Gastroesophageal sphincter (tissue), 4 donors: Measurements from ENCODE around the gene IFNGR1. TPM values are rescaled to one million over a fixed set of nuclear protein-coding genes. Genes with fewer than 3 reads are reported as not detected.
"Not testable (repeated sequence)": the region's sequence is repeated elsewhere in the genome, so short reads cannot be mapped to it uniquely, and the experiment has no call there.

Experiments used
- ATAC-seq: fragments of 150-250 bp; one replicate; pipeline ENCODE4 v1.9.1; 2016; ENCODE audit warnings: mild to moderate bottlenecking, moderate library complexity
- H3K27ac ChIP-seq, 4 donors: fragments of 200-600 bp; sonication (generic) in 3 of 4; 1 replicate in 3 of 4; 2 replicates in 1 of 4; pipeline ENCODE4 v1.5.1; 2016 to 2019
- H3K27me3 ChIP-seq: fragments of 200-600 bp; sonication (generic); one replicate; pipeline ENCODE4 v1.5.1; 2019
- H3K36me3 ChIP-seq, 2 donors: fragments of 200-600 bp; sonication (generic); one replicate each; pipeline ENCODE4 v1.5.1; 2019; ENCODE audit warnings: control low read depth in 1 of 2
- H3K4me1 ChIP-seq, 3 donors: fragments of 200-600 bp; sonication (generic); 1 replicate in 2 of 3; 2 replicates in 1 of 3; pipeline ENCODE4 v1.5.1; 2016 to 2019; ENCODE audit warnings: control low read depth in 2 of 3
- H3K4me3 ChIP-seq, 2 donors: fragments of 200-600 bp; sonication (generic); one replicate each; pipeline ENCODE4 v1.5.1; 2019; ENCODE audit warnings: mild to moderate bottlenecking in 1 of 2, moderate library complexity in 1 of 2
- H3K9me3 ChIP-seq, 3 donors: fragments of 200-600 bp; sonication (generic); one replicate each; pipeline ENCODE4 v1.5.1; 2017 to 2019; ENCODE audit warnings: control low read depth in 2 of 3
- CTCF ChIP-seq, 4 experiments: fragments of 200-600 bp in 2 of 4; fragments of 450-650 bp in 2 of 4; sonication (generic) in 1 of 4; IDR thresholded peaks; one replicate each; pipeline ENCODE4 v1.5.1; 2017 to 2019; ENCODE audit warnings: antibody characterized with exemption in 4 of 4, mild to moderate bottlenecking in 2 of 4, moderate library complexity in 2 of 4
- EP300 ChIP-seq: sonication (generic); formaldehyde crosslinking; IDR thresholded peaks from one replicate; pipeline ENCODE4 v1.6.1; 2017; ENCODE audit warnings: antibody characterized with exemption, mild to moderate bottlenecking
- POLR2A ChIP-seq, 2 donors: fragments of 450-650 bp; IDR thresholded peaks; one replicate each; pipeline ENCODE4 v1.6.1; 2017; ENCODE audit warnings: antibody characterized with exemption in 2 of 2, mild to moderate bottlenecking in 2 of 2, moderate library complexity in 1 of 2
- POLR2AphosphoS5 ChIP-seq: sonication (generic); formaldehyde crosslinking; IDR thresholded peaks from one replicate; pipeline ENCODE4 v1.6.1; 2017; ENCODE audit warnings: antibody characterized with exemption
- WGBS, 2 donors: methylation state at CpG; one replicate each; pipeline ENCODE4 v1.1.5; 2018; ENCODE audit warnings: low coverage in 1 of 2; 5-methylcytosine and 5-hydroxymethylcytosine counted together
- total RNA-seq, 4 donors: library from RNA; depleted of rRNA; stranded (reverse); fragments of >200 nt; gene quantifications; one replicate each; pipeline ENCODE4 v1.1.0, GENCODE V29; 2016

IFNGR1 gene
- total RNA-seq, 4 donors from 2014 or later = 45.8 to 104 (median 66.9) TPM

- peak overlapping the region in 1 of 2 donors; percentile 83 for H3K4me3 ChIP-seq
- peak overlapping the region in 2 of 4 donors; percentile 29 to 99 for H3K27ac ChIP-seq
- H3K4me1 ChIP-seq = peaks cover 17 to 86% (median 31%) of the 10 kb centered on the region in 3 donors
These were observed 3.1 kb downstream of the IFNGR1 start for GRCh38 chr6:137216106-137216505.

GRCh38 chr6:137215630-137216029 is 3.6 kb downstream of the IFNGR1 start:
- Histone ChIP-seq H3K4me1 (peaks cover 22 to 87% (median 36%) of the 10 kb centered on the region in 3 donors), H3K27ac (peak overlapping the region in 1 of 4 donors; percentile 99), H3K4me3 (peak overlapping the region in 1 of 2 donors; percentile 83)
- not testable (repeated sequence) for H3K27me3 ChIP-seq, H3K36me3 ChIP-seq, H3K9me3 ChIP-seq, ATAC-seq
- 77 to 86% methylated on average over 3 of the region's 3 CpGs for WGBS, 2 donors

More at GRCh38 chr6:137216106-137216505, 3.1 kb downstream of the IFNGR1 start:
- no peak for ATAC-seq
- no peaks in the 10 kb centered on the region for H3K9me3 ChIP-seq
- TF ChIP-seq CTCF (IDR thresholded peaks at IDR 0.05) = no peak
- TF ChIP-seq EP300 = no peak
- H3K27me3 ChIP-seq = no peaks in the 10 kb centered on the region
- no peaks in the 10 kb centered on the region for H3K36me3 ChIP-seq

- H3K27ac ChIP-seq = peak overlapping the region in 1 of 4 donors; percentile 16
- ATAC-seq = no peak
- H3K4me3 ChIP-seq = no peak overlapping the region
- no peaks in the 10 kb centered on the region for H3K27me3 ChIP-seq
- TF ChIP-seq POLR2A (IDR thresholded peaks at IDR 0.05) (no peak), EP300 (no peak), POLR2AphosphoS5 (no peak), CTCF (IDR thresholded peaks at IDR 0.05) (no peak)
- peaks cover 23 to 87% (median 38%) of the 10 kb centered on the region in 3 donors for H3K4me1 ChIP-seq
- no peaks in the 10 kb centered on the region for H3K9me3 ChIP-seq
- H3K36me3 ChIP-seq = no peaks in the 10 kb centered on the region
- WGBS, 2 donors = 63 to 82% methylated on average over 3 of the region's 3 CpGs
These were observed 4.3 kb downstream of the IFNGR1 start for GRCh38 chr6:137214931-137215330.

GRCh38 chr6:137213813-137214212 is 5.4 kb downstream of the IFNGR1 start:
- H3K4me3 ChIP-seq = no peak overlapping the region
- WGBS, 2 donors = 0 to 50% methylated on average over 1 to 2 of the region's 2 CpGs
- no peaks in the 10 kb centered on the region for H3K36me3 ChIP-seq
- H3K4me1 ChIP-seq = peaks cover 23 to 94% (median 38%) of the 10 kb centered on the region in 3 donors
- H3K27ac ChIP-seq = peak overlapping the region; percentile 9 to 52 (median 42)
- no peak for ATAC-seq
- TF ChIP-seq CTCF (IDR thresholded peaks at IDR 0.05) = no peak
- no peak for TF ChIP-seq POLR2AphosphoS5
- TF ChIP-seq POLR2A (IDR thresholded peaks at IDR 0.05) = no peak
- no peak for TF ChIP-seq EP300
- no peaks in the 10 kb centered on the region for H3K27me3 ChIP-seq
- no peaks in the 10 kb centered on the region for H3K9me3 ChIP-seq

- peaks cover 0 to 4% of the 10 kb centered on the region in 2 donors for H3K36me3 ChIP-seq
- H3K27me3 ChIP-seq = no peaks in the 10 kb centered on the region
- TF ChIP-seq EP300 = no peak
- TF ChIP-seq POLR2A (IDR thresholded peaks at IDR 0.05) = no peak
- TF ChIP-seq CTCF (IDR thresholded peaks at IDR 0.05) = no peak
- TF ChIP-seq POLR2AphosphoS5 = no peak
- H3K4me3 ChIP-seq = no peak overlapping the region
- peaks cover 23 to 97% (median 38%) of the 10 kb centered on the region in 3 donors for H3K4me1 ChIP-seq
- peak overlapping the region; percentile 9 to 52 (median 42) for H3K27ac ChIP-seq
- WGBS, 2 donors = 19 to 28% methylated on average over 2 to 4 of the region's 4 CpGs
- H3K9me3 ChIP-seq = no peaks in the 10 kb centered on the region
- peak; percentile 18 for ATAC-seq
These were observed 5.8 kb downstream of the IFNGR1 start for GRCh38 chr6:137213331-137213740.
